ENCODE measurements around the gene CYBA. TPM values are rescaled to one million over a fixed set of nuclear protein-coding genes. Genes with fewer than 3 reads are reported as not detected.
A peak's percentile ranks its signal among the peaks of the same experiment; 100 is the strongest.
"Not testable (repeated sequence)": the region's sequence is repeated elsewhere in the genome, so short reads cannot be mapped to it uniquely, and the experiment has no call there.

Gene CYBA
- total RNA-seq, 1 donor: 98.0 TPM

GRCh38 chr16:88614818-88615580 is 35.9 kb downstream of the CYBA start:
- TF ChIP-seq, protein P1, sequence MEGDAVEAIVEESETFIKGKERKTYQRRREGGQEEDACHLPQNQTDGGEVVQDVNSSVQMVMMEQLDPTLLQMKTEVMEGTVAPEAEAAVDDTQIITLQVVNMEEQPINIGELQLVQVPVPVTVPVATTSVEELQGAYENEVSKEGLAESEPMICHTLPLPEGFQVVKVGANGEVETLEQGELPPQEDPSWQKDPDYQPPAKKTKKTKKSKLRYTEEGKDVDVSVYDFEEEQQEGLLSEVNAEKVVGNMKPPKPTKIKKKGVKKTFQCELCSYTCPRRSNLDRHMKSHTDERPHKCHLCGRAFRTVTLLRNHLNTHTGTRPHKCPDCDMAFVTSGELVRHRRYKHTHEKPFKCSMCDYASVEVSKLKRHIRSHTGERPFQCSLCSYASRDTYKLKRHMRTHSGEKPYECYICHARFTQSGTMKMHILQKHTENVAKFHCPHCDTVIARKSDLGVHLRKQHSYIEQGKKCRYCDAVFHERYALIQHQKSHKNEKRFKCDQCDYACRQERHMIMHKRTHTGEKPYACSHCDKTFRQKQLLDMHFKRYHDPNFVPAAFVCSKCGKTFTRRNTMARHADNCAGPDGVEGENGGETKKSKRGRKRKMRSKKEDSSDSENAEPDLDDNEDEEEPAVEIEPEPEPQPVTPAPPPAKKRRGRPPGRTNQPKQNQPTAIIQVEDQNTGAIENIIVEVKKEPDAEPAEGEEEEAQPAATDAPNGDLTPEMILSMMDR (IDR thresholded peaks at IDR 0.05; ENCODE audit: insufficient read depth, low read length): no peak
- no peak overlapping the region for H3K4me3 ChIP-seq (ENCODE audit: low read depth, low read length)
- DNase-seq (ENCODE audit: low read depth): no peak

GRCh38 chr16:88613911-88614817 is 36.7 kb downstream of the CYBA start:
- TF ChIP-seq, protein P1 (IDR thresholded peaks at IDR 0.05; ENCODE audit: insufficient read depth, low read length): no peak
- no peak for DNase-seq (ENCODE audit: low read depth)
- H3K4me3 ChIP-seq (ENCODE audit: low read depth, low read length): no peak overlapping the region

- TF ChIP-seq, protein P1 (IDR thresholded peaks at IDR 0.05; ENCODE audit: insufficient read depth, low read length): no peak
- no peak for DNase-seq (ENCODE audit: low read depth)
- H3K4me3 ChIP-seq (ENCODE audit: low read depth, low read length): no peak overlapping the region
These were observed 37.6 kb downstream of the CYBA start for GRCh38 chr16:88613293-88613692.

GRCh38 chr16:88610909-88611812 is 39.7 kb downstream of the CYBA start:
- no peak overlapping the region for H3K4me3 ChIP-seq (ENCODE audit: low read depth, low read length)
- no peak for DNase-seq (ENCODE audit: low read depth)
- TF ChIP-seq, protein P1 (IDR thresholded peaks at IDR 0.05; ENCODE audit: insufficient read depth, low read length): no peak

- no peak overlapping the region for H3K4me3 ChIP-seq (ENCODE audit: low read depth, low read length)
- TF ChIP-seq, protein P1 (IDR thresholded peaks at IDR 0.05; ENCODE audit: insufficient read depth, low read length): peak; percentile 12
- no peak for DNase-seq (ENCODE audit: low read depth)
These were observed 40.8 kb downstream of the CYBA start for GRCh38 chr16:88610080-88610479.

- DNase-seq (ENCODE audit: low read depth); H3K4me3 ChIP-seq (ENCODE audit: low read depth, low read length): not testable (repeated sequence)
These were observed 41.4 kb downstream of the CYBA start for GRCh38 chr16:88609426-88609825.

All from fibroblast of the aortic adventitia (primary cell).